Body of pancreas (tissue), 4 donors: Measurements from ENCODE around the gene AGBL5.

Experiments used
- CTCF ChIP-seq, 7 experiments: fragments of 450-650 bp in 4 of 7; fragments of 200-600 bp in 3 of 7; sonication (generic) in 3 of 7; IDR thresholded peaks; one replicate each; pipeline ENCODE4 v1.5.1; 2016 to 2019; ENCODE audit warnings: antibody characterized with exemption in 7 of 7
- POLR2A ChIP-seq, 3 donors: fragments of 450-650 bp; IDR thresholded peaks; one replicate each; pipeline ENCODE4 v1.6.1; 2016; ENCODE audit warnings: antibody characterized with exemption in 3 of 3, mild to moderate bottlenecking in 2 of 3

GRCh38 chr2:27053776-27054175 lies 2.3 kb downstream of the AGBL5 start:
- TF ChIP-seq CTCF (IDR thresholded peaks at IDR 0.05) (no peak), POLR2A (IDR thresholded peaks at IDR 0.05) (no peak)
